Sigmoid colon (tissue), 7 donors: ENCODE measurements around the gene LAMC3. TPM values are rescaled to one million over a fixed set of nuclear protein-coding genes. Genes with fewer than 3 reads are reported as not detected.

ENCODE experiments used
- DNase-seq: peaks from one replicate; pipeline ENCODE4 v3.0.0-alpha.2; 2019
- H3K27ac ChIP-seq, 4 donors: fragments of 200-600 bp; sonication (generic); one replicate each; pipeline ENCODE4 v1.5.1; 2016 to 2019; ENCODE audit warnings: mild to moderate bottlenecking in 1 of 4
- H3K27me3 ChIP-seq, 3 donors: fragments of 200-600 bp; sonication (generic); one replicate each; pipeline ENCODE4 v1.5.1; 2019; ENCODE audit warnings: mild to moderate bottlenecking in 1 of 3
- H3K36me3 ChIP-seq, 4 donors: fragments of 200-600 bp; sonication (generic); one replicate each; pipeline ENCODE4 v1.5.1; 2016 to 2019
- H3K4me1 ChIP-seq, 4 donors: fragments of 200-600 bp; sonication (generic); one replicate each; pipeline ENCODE4 v1.5.1; 2017 to 2019
- H3K4me3 ChIP-seq, 4 donors: fragments of 200-600 bp; sonication (generic); one replicate each; pipeline ENCODE4 v1.5.1; 2017 to 2019; ENCODE audit warnings: mild to moderate bottlenecking in 2 of 4, moderate library complexity in 1 of 4
- H3K9me3 ChIP-seq, 4 donors: fragments of 200-600 bp in 3 of 4; sonication (generic) in 3 of 4; one replicate each; pipeline versions ENCODE4 v1.5.1 to v1.6.1; 2013 to 2019
- EP300 ChIP-seq, 4 donors: sonication (generic); formaldehyde crosslinking; IDR thresholded peaks; one replicate each; pipeline ENCODE4 v1.6.1; 2017; ENCODE audit warnings: antibody characterized with exemption in 4 of 4
- POLR2A ChIP-seq, 2 donors: fragments of 450-650 bp; IDR thresholded peaks; one replicate each; pipeline ENCODE4 v1.6.1; 2016; ENCODE audit warnings: antibody characterized with exemption in 2 of 2, mild to moderate bottlenecking in 2 of 2, moderate library complexity in 2 of 2
- POLR2AphosphoS5 ChIP-seq, 4 donors: sonication (generic); formaldehyde crosslinking; IDR thresholded peaks; one replicate each; pipeline ENCODE4 v1.6.1; 2017; ENCODE audit warnings: antibody characterized with exemption in 4 of 4
- WGBS, 2 donors: extraction: QIAGEN DNeasy Blood & Tissue Kit; methylation state at CpG; one replicate each; pipeline ENCODE4 v1.1.7; 2013; 5-methylcytosine and 5-hydroxymethylcytosine counted together
- intact Hi-C: fragments of 100-400 bp; cut with DNase I; formaldehyde crosslinking; loops from one replicate; pipeline ENCODE4 v1.15.1; 2023
- polyA plus RNA-seq, 3 donors: library from polyadenylated mRNA; stranded (reverse); fragments of 200-250 nt; gene quantifications; one replicate each; pipeline ENCODE4 v1.2.3, GENCODE V29; 2013
- small RNA-seq, 3 donors: library from RNA; depleted of rRNA; stranded (forward); fragments of <200 nt; gene quantifications; one replicate each; pipeline ENCODE3, GENCODE V24; 2016
- total RNA-seq, 4 donors: library from RNA; depleted of rRNA; stranded (reverse); fragments of >200 nt; gene quantifications; one replicate each; pipeline ENCODE4 v1.1.0, GENCODE V29; 2016
- TF ChIP-seq, protein P1 (sequence below), 4 experiments: fragments of 450-650 bp in 3 of 4; fragments of 200-600 bp in 1 of 4; IDR thresholded peaks; one replicate each; pipeline ENCODE4 v1.5.1; 2016 to 2019; ENCODE audit warnings: antibody characterized with exemption in 4 of 4, mild to moderate bottlenecking in 3 of 4, moderate library complexity in 2 of 4
- donor health status: healthy with polysubstance abuse.
- donor health status: Bipolar disorder and iron deficiency.
- donor health status: healthy.

LAMC3 gene
- total and polyA plus RNA-seq, 7 donors: under 0.01 to 1.4 (median 0.46) TPM; not detected in 2

DNA sequence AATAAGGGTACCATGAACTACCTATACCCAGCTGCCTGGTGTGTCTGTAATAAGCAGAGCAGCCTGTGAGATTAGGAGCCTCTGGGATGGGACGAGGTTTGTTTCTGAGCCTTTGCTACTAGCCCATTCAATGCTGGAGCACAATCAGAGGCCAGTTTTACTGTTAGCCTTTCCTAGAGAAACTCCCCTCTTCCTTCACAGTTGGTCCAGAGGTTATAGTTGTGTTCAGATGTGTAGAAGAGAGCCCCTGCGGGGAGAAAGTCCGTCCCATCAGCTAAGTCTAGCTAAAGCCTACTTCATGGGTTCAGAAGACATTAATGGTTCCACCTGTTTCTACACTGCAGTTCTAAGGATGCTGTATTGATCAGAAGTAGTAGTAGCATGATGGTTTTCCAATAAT lies 133.2 kb downstream of the LAMC3 start:
- Histone ChIP-seq H3K36me3 (peaks cover 31 to 99% (median 78%) of the 10 kb centered on the region in 4 donors), H3K9me3 (no peaks in the 10 kb centered on the region), H3K27me3 (no peaks in the 10 kb centered on the region), H3K4me1 (no peaks in the 10 kb centered on the region), H3K27ac (no peak overlapping the region), H3K4me3 (no peak overlapping the region)
- intact Hi-C loops: no loop called here
- TF ChIP-seq POLR2A (IDR thresholded peaks at IDR 0.05) (no peak), EP300 (IDR thresholded peaks at IDR 0.05) (no peak), POLR2AphosphoS5 (IDR thresholded peaks at IDR 0.05) (no peak)
- TF ChIP-seq, protein P1, sequence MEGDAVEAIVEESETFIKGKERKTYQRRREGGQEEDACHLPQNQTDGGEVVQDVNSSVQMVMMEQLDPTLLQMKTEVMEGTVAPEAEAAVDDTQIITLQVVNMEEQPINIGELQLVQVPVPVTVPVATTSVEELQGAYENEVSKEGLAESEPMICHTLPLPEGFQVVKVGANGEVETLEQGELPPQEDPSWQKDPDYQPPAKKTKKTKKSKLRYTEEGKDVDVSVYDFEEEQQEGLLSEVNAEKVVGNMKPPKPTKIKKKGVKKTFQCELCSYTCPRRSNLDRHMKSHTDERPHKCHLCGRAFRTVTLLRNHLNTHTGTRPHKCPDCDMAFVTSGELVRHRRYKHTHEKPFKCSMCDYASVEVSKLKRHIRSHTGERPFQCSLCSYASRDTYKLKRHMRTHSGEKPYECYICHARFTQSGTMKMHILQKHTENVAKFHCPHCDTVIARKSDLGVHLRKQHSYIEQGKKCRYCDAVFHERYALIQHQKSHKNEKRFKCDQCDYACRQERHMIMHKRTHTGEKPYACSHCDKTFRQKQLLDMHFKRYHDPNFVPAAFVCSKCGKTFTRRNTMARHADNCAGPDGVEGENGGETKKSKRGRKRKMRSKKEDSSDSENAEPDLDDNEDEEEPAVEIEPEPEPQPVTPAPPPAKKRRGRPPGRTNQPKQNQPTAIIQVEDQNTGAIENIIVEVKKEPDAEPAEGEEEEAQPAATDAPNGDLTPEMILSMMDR (IDR thresholded peaks at IDR 0.05): no peak
- DNase-seq: no peak
- WGBS, 2 donors: 95 to 97% methylated on average over 3 of the region's 3 CpGs

Small RNA genes within 50 kb of the gene (small RNA-seq; reads per million reads assigned to genes)
- gene RF00322 (0 reads per million in 3 donors), gene RNU6-881P (0 reads per million in 3 donors)

Other genes with a start within 250 kb of the LAMC3 start
- gene ABL1, start 173.9 kb upstream of the LAMC3 start, total RNA-seq: 100 to 1,000 TPM in 2 of 4 donors, 10 to 100 TPM in 2; 69.6 to 127 (median 101) TPM
- 10 to 100 TPM; 24.5 to 50.0 (median 31.8) TPM for gene ABL1, start 173.9 kb upstream of the LAMC3 start, polyA plus RNA-seq
- gene QRFP, start 112.4 kb upstream of the LAMC3 start, total RNA-seq: not detected
- gene QRFP, start 112.4 kb upstream of the LAMC3 start, polyA plus RNA-seq: under 1 TPM in 1 of 3 donors, not detected in 2; 0.20 TPM
- gene FIBCD1, start 69.9 kb upstream of the LAMC3 start, total RNA-seq: under 1 TPM in 1 of 4 donors, not detected in 3; 0.36 TPM
- gene FIBCD1, start 69.9 kb upstream of the LAMC3 start, polyA plus RNA-seq: 10 to 100 TPM in 2 of 3 donors, 1 to 10 TPM in 1; 9.6 to 11.9 (median 11.6) TPM
- 10 to 100 TPM in 1 of 4 donors, 1 to 10 TPM in 3; 2.5 to 11.6 (median 3.9) TPM for gene AIF1L, start 87.4 kb downstream of the LAMC3 start, total RNA-seq
- gene AIF1L, start 87.4 kb downstream of the LAMC3 start, polyA plus RNA-seq: 1 to 10 TPM; 2.4 to 3.9 (median 3.2) TPM
- 10 to 100 TPM; 28.5 to 87.5 (median 38.9) TPM for gene NUP214, start 116.4 kb downstream of the LAMC3 start, total RNA-seq
- gene NUP214, start 116.4 kb downstream of the LAMC3 start, polyA plus RNA-seq: 10 to 100 TPM in 2 of 3 donors, 1 to 10 TPM in 1; 9.2 to 22.0 (median 21.0) TPM